OCI-LY3 (cell line): ENCODE measurements around the gene ACY1.

Source experiments
- EZH2phosphoT487 ChIP-seq: fragments of 200-600 bp; shearing (Covaris generic); IDR thresholded peaks from 2 replicates; pipeline ENCODE4 v1.6.1; 2018; ENCODE audit warnings: antibody characterized with exemption, mixed run types, low read depth
- TF ChIP-seq, protein P1 (sequence below): fragments of 200-600, 300-600 bp; sonication (generic); IDR thresholded peaks from 2 replicates; pipeline ENCODE4 v1.5.1; 2014; ENCODE audit warnings: antibody characterized with exemption, low read length, low read depth

GRCh38 chr3:52029535-52029934 lies 46.2 kb downstream of the ACY1 start:
- TF ChIP-seq, protein P1, sequence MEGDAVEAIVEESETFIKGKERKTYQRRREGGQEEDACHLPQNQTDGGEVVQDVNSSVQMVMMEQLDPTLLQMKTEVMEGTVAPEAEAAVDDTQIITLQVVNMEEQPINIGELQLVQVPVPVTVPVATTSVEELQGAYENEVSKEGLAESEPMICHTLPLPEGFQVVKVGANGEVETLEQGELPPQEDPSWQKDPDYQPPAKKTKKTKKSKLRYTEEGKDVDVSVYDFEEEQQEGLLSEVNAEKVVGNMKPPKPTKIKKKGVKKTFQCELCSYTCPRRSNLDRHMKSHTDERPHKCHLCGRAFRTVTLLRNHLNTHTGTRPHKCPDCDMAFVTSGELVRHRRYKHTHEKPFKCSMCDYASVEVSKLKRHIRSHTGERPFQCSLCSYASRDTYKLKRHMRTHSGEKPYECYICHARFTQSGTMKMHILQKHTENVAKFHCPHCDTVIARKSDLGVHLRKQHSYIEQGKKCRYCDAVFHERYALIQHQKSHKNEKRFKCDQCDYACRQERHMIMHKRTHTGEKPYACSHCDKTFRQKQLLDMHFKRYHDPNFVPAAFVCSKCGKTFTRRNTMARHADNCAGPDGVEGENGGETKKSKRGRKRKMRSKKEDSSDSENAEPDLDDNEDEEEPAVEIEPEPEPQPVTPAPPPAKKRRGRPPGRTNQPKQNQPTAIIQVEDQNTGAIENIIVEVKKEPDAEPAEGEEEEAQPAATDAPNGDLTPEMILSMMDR, result no peak
- TF ChIP-seq EZH2phosphoT487, result no peak
